MM.1S (cell line): ENCODE measurements around the gene FGF8.

Experiments used
- DNase-seq: peaks from one replicate; pipeline ENCODE4 v3.0.0-alpha.2; 2015
- H2AFZ ChIP-seq: fragments of 300-600 bp; sonication (generic); 2 replicates; pipeline ENCODE4 v1.6.0; 2016; ENCODE audit warnings: antibody characterized with exemption, low read length
- H3F3A ChIP-seq: fragments of 300-600 bp; sonication (generic); 2 replicates; pipeline ENCODE4 v1.6.1; 2016; ENCODE audit warnings: mild to moderate bottlenecking, antibody characterized with exemption, low read length, moderate library complexity, mixed read lengths; ENCODE audit not compliant: insufficient read depth
- H3K27ac ChIP-seq: fragments of 300-600 bp; sonication (generic); 2 replicates; pipeline ENCODE4 v1.5.1; 2016; ENCODE audit warnings: mild to moderate bottlenecking, low read length
- H3K27me3 ChIP-seq: fragments of 300-600 bp; sonication (generic); replicated peaks from 2 replicates; pipeline ENCODE4 v1.6.0; 2016; ENCODE audit warnings: low read length; ENCODE audit not compliant: insufficient read depth
- H3K36me3 ChIP-seq: fragments of 300-600 bp; sonication (generic); replicated peaks from 2 replicates; pipeline ENCODE4 v1.6.1; 2016; ENCODE audit warnings: mild to moderate bottlenecking, low read length, mixed read lengths; ENCODE audit not compliant: insufficient read depth
- H3K4me1 ChIP-seq: fragments of 300-600 bp; sonication (generic); 2 replicates; pipeline ENCODE4 v1.6.1; 2016; ENCODE audit warnings: low read length, mixed read lengths
- H3K4me2 ChIP-seq: fragments of 300-600 bp; sonication (generic); 2 replicates; pipeline ENCODE4 v1.6.0; 2016; ENCODE audit warnings: low read depth, low read length
- H3K4me3 ChIP-seq: fragments of 300-600 bp; sonication (generic); 2 replicates; pipeline ENCODE4 v1.5.1; 2016; ENCODE audit warnings: low read length, mixed read lengths
- H3K79me2 ChIP-seq: fragments of 300-600 bp; sonication (generic); 2 replicates; pipeline ENCODE4 v1.6.1; 2016; ENCODE audit warnings: mixed run types, low read length, mixed read lengths
- H3K9ac ChIP-seq: fragments of 300-600 bp; sonication (generic); 2 replicates; pipeline ENCODE4 v1.6.1; 2016; ENCODE audit warnings: low read length, mixed read lengths
- H3K9me2 ChIP-seq: fragments of 300-600 bp; sonication (generic); replicated peaks from 2 replicates; pipeline ENCODE4 v1.6.1; 2016; ENCODE audit warnings: mild to moderate bottlenecking, low read length, mixed read lengths; ENCODE audit not compliant: insufficient read depth
- H3K9me3 ChIP-seq: fragments of 300-600 bp; sonication (generic); replicated peaks from 2 replicates; pipeline ENCODE4 v1.6.1; 2016; ENCODE audit warnings: mild to moderate bottlenecking, low read length, mixed read lengths; ENCODE audit not compliant: insufficient read depth
- H4K20me1 ChIP-seq: fragments of 300-600 bp; sonication (generic); 2 replicates; pipeline ENCODE4 v1.6.1; 2016; ENCODE audit warnings: mild to moderate bottlenecking, low read length, moderate library complexity, mixed read lengths; ENCODE audit not compliant: insufficient read depth
- EZH2 ChIP-seq: fragments of 300-600 bp; sonication (generic); optimal IDR thresholded peaks from 2 replicates; pipeline ENCODE3; 2017; ENCODE audit warnings: low read depth, mild to moderate bottlenecking, antibody characterized with exemption, low read length, mixed read lengths
- EZH2phosphoT487 ChIP-seq: fragments of 300-600 bp; sonication (generic); IDR thresholded peaks from 2 replicates; pipeline ENCODE4 v1.6.1; 2018; ENCODE audit warnings: antibody characterized with exemption, low read length
- TF ChIP-seq, protein P1 (sequence below): fragments of 300-600 bp; sonication (generic); IDR thresholded peaks from 2 replicates; pipeline ENCODE4 v1.5.1; 2016; ENCODE audit warnings: antibody characterized with exemption, low read length, mixed read lengths

The FGF8 gene

DNA sequence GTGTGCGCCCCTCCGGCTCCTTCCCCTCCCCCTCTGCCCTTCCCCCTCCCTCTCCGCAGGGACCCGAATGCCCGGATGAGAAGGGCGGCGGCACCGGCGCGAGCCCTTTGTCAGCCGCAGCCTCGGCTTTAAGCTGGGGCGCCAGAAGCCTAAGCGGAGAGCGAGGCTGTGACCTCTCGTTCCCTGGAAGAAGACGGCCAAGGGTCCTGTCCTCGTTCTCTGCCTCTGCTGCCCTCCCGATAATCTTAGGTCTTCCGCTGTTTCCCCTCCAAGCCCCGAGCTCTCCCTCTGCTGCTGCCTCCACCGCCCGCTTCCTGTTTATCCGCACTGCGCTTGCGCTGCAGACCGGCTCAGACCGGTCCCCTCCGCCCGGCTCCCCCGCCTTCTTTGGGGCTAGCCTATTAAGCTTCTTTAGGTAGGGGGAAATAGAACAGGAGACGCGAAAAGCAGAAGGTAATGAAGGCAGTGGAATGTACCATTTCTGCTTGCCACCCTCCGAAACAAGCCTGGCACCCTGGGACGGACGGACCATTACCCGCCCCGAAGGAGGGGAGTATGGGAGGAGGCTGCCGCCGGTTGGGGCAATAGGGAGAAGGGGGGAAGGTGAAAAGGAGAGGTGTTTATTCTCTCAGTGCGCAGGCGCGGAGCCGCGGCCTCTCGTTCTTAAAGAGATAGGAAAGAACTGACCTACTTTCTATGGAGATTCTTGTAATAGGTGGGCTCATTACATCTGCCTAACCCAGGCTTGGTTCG is 42.4 kb upstream of the FGF8 start, which contains the start of gene OGA:
TSS of gene OGA (minus strand) at position 326 of the 753 bp plus-strand sequence. CDS start 422 bp downstream, outside the sequence.
- Histone ChIP-seq H3K9me3 (no peaks in the 10 kb centered on the region), H3K4me3 (peak within 1 kb of the TSS; percentile 82), H3K4me2 (peak within 1 kb of the TSS; percentile 92), H3K79me2 (peaks cover 65% of the 10 kb centered on the region), H2AFZ (peak within 1 kb of the TSS; percentile 77), H4K20me1 (peaks cover 37% of the 10 kb centered on the region), H3K9me2 (no peaks in the 10 kb centered on the region), H3K4me1 (peaks cover 17% of the 10 kb centered on the region), H3K36me3 (no peaks in the 10 kb centered on the region; the same call in 1 of the 2 replicates), H3K27me3 (no peaks in the 10 kb centered on the region), H3K27ac (peak within 1 kb of the TSS; percentile 80), H3K9ac (peak within 1 kb of the TSS; percentile 96), H3F3A (peaks cover 11% of the 10 kb centered on the region)
- TF ChIP-seq EZH2, result no peak
- TF ChIP-seq, protein P1, sequence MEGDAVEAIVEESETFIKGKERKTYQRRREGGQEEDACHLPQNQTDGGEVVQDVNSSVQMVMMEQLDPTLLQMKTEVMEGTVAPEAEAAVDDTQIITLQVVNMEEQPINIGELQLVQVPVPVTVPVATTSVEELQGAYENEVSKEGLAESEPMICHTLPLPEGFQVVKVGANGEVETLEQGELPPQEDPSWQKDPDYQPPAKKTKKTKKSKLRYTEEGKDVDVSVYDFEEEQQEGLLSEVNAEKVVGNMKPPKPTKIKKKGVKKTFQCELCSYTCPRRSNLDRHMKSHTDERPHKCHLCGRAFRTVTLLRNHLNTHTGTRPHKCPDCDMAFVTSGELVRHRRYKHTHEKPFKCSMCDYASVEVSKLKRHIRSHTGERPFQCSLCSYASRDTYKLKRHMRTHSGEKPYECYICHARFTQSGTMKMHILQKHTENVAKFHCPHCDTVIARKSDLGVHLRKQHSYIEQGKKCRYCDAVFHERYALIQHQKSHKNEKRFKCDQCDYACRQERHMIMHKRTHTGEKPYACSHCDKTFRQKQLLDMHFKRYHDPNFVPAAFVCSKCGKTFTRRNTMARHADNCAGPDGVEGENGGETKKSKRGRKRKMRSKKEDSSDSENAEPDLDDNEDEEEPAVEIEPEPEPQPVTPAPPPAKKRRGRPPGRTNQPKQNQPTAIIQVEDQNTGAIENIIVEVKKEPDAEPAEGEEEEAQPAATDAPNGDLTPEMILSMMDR, result no peak
- DNase-seq, result peak; percentile 99

DNA sequence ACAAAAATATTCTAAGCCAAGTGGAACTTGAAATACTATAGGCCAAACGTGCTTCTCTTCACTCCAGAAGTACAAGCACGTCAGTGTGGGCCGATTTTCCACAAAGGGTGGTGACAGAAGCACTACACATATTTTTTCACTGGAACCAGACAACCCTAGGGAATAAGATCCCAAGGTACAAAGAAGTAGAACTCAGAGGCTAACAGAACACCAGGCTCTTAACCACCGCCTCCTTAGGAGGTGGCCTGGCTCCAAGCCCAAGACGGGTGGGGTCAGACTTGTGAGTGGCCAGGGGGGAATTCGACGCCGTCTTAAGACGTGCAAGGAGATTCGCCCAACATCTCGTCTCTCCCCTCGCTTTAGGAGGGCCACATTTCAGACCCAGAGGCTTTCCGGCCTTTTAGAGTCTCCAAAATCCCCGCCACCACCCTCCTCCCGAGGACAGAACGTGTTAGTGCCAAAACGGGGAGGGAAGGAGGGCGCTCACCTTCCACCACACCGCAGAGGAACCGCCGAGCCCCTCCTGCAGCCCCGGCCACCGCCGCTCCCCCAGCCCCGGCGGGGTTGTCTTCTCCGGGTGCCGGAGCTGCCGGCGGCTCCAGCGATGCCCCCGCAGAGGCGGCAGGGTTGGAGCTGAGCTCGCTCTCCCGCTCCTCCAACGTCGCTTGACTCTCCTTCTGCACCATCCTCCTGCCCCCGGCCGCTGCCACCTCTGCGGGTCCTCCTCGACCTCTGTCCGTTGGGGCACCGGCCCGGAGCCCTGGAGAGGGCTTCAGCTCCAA is 41.6 kb upstream of the FGF8 start:
- no peaks in the 10 kb centered on the region for H3K9me3 ChIP-seq
- peak overlapping the region; percentile 82 for H3K4me3 ChIP-seq
- H3K4me1 ChIP-seq, result peaks cover 17% of the 10 kb centered on the region
- no peaks in the 10 kb centered on the region for H3K9me2 ChIP-seq
- H2AFZ ChIP-seq, result no peak overlapping the region
- DNase-seq, result peak; percentile 44
- H3K79me2 ChIP-seq, result peaks cover 72% of the 10 kb centered on the region
- H3F3A ChIP-seq, result peaks cover 11% of the 10 kb centered on the region
- no peaks in the 10 kb centered on the region for H3K27me3 ChIP-seq
- peak overlapping the region; percentile 96 for H3K9ac ChIP-seq
- H3K27ac ChIP-seq, result peak overlapping the region; percentile 80
- TF ChIP-seq, protein P1, result no peak
- TF ChIP-seq EZH2phosphoT487 (no peak), EZH2 (no peak)
- H3K36me3 ChIP-seq, result peaks cover 3% of the 10 kb centered on the region; the same call in 1 of the 2 replicates
- H4K20me1 ChIP-seq, result peaks cover 45% of the 10 kb centered on the region
- peak overlapping the region; percentile 92 for H3K4me2 ChIP-seq

DNA sequence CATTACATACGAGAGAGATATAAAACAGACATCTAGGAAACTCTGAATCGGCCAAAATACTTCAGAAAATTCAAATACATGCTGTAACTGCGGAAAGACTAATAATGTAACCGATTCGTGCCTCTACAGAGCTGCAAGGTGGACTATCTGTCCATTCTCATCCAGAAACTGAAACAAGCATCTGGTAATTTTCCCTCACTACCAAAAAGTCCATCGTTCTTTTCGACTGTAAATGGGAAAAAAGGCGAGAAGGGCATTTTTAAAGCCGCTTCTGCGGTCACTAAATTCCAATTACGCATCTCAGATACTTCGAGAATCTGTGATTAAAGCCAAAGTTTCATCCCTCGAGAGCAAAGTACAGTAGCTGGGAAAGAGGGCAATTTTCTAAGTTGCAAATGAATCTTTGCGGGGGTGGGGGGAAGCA is 41.0 kb upstream of the FGF8 start:
- no peaks in the 10 kb centered on the region for H3K9me3 ChIP-seq
- no peaks in the 10 kb centered on the region for H3K9me2 ChIP-seq
- no peaks in the 10 kb centered on the region for H3K27me3 ChIP-seq
- peaks cover 78% of the 10 kb centered on the region for H3K79me2 ChIP-seq
- TF ChIP-seq, protein P1, result no peak
- TF ChIP-seq EZH2phosphoT487 (no peak), EZH2 (no peak)
- peak overlapping the region; percentile 92 for H3K4me2 ChIP-seq
- peak overlapping the region; percentile 80; the same call in 1 of the 2 replicates for H3K27ac ChIP-seq
- no peak overlapping the region for H2AFZ ChIP-seq
- peaks cover 51% of the 10 kb centered on the region for H4K20me1 ChIP-seq
- H3K4me3 ChIP-seq, result peak overlapping the region; percentile 82
- H3K9ac ChIP-seq, result peak overlapping the region; percentile 96
- peaks cover 11% of the 10 kb centered on the region for H3F3A ChIP-seq
- peaks cover 17% of the 10 kb centered on the region for H3K4me1 ChIP-seq
- DNase-seq, result no peak
- peaks cover 3% of the 10 kb centered on the region; the same call in 1 of the 2 replicates for H3K36me3 ChIP-seq
